ENCODE measurements around the gene SLC9A9. TPM values are rescaled to one million over a fixed set of nuclear protein-coding genes. Genes with fewer than 3 reads are reported as not detected.

The SLC9A9 gene
- total RNA-seq, 1 donor from 2014 or later = 11.4 TPM

- no peak for DNase-seq
- no peak overlapping the region for H3K4me3 Mint-ChIP-seq (ENCODE audit: unreplicated experiment)
- no peak overlapping the region for H3K27ac Mint-ChIP-seq (ENCODE audit: unreplicated experiment)
- no peaks in the 10 kb centered on the region for H3K9me3 Mint-ChIP-seq (ENCODE audit: unreplicated experiment)
- H3K27me3 Mint-ChIP-seq (ENCODE audit: unreplicated experiment) = no peaks in the 10 kb centered on the region
- H3K36me3 Mint-ChIP-seq (ENCODE audit: unreplicated experiment) = no peaks in the 10 kb centered on the region
- H3K4me1 Mint-ChIP-seq (ENCODE audit: low read depth, unreplicated experiment) = peaks cover 22% of the 10 kb centered on the region
- no peak for TF ChIP-seq CTCF (IDR thresholded peaks at IDR 0.05; ENCODE audit: partially characterized antibody, unreplicated experiment)
These were observed 28.4 kb downstream of the SLC9A9 start for GRCh38 chr3:143819890-143820289.

- Mint-ChIP-seq H3K27me3 (ENCODE audit: unreplicated experiment) (no peaks in the 10 kb centered on the region), H3K36me3 (ENCODE audit: unreplicated experiment) (peaks cover 5% of the 10 kb centered on the region), H3K4me1 (ENCODE audit: low read depth, unreplicated experiment) (peaks cover 18% of the 10 kb centered on the region), H3K27ac (ENCODE audit: unreplicated experiment) (no peak overlapping the region), H3K9me3 (ENCODE audit: unreplicated experiment) (no peaks in the 10 kb centered on the region), H3K4me3 (ENCODE audit: unreplicated experiment) (no peak overlapping the region)
- no peak for TF ChIP-seq CTCF (IDR thresholded peaks at IDR 0.05; ENCODE audit: partially characterized antibody, unreplicated experiment)
- DNase-seq = no peak
These were observed 33.8 kb downstream of the SLC9A9 start for GRCh38 chr3:143814443-143814889.

- no peaks in the 10 kb centered on the region for H3K9me3 Mint-ChIP-seq (ENCODE audit: unreplicated experiment)
- H3K4me1 Mint-ChIP-seq (ENCODE audit: low read depth, unreplicated experiment) = peaks cover 20% of the 10 kb centered on the region
- no peaks in the 10 kb centered on the region for H3K27me3 Mint-ChIP-seq (ENCODE audit: unreplicated experiment)
- H3K4me3 Mint-ChIP-seq (ENCODE audit: unreplicated experiment) = no peak overlapping the region
- H3K36me3 Mint-ChIP-seq (ENCODE audit: unreplicated experiment) = peaks cover 5% of the 10 kb centered on the region
- TF ChIP-seq CTCF (IDR thresholded peaks at IDR 0.05; ENCODE audit: partially characterized antibody, unreplicated experiment) = no peak
- no peak for DNase-seq
- no peak overlapping the region for H3K27ac Mint-ChIP-seq (ENCODE audit: unreplicated experiment)
These were observed 35.8 kb downstream of the SLC9A9 start for GRCh38 chr3:143812481-143812880.

GRCh38 chr3:143811602-143812001, 36.7 kb downstream of the SLC9A9 start:
- Mint-ChIP-seq H3K4me1 (ENCODE audit: low read depth, unreplicated experiment) (peaks cover 20% of the 10 kb centered on the region), H3K9me3 (ENCODE audit: unreplicated experiment) (no peaks in the 10 kb centered on the region), H3K4me3 (ENCODE audit: unreplicated experiment) (no peak overlapping the region), H3K36me3 (ENCODE audit: unreplicated experiment) (peaks cover 5% of the 10 kb centered on the region), H3K27me3 (ENCODE audit: unreplicated experiment) (no peaks in the 10 kb centered on the region), H3K27ac (ENCODE audit: unreplicated experiment) (no peak overlapping the region)
- no peak for TF ChIP-seq CTCF (IDR thresholded peaks at IDR 0.05; ENCODE audit: partially characterized antibody, unreplicated experiment)
- DNase-seq = no peak

GRCh38 chr3:143810953-143811265, 37.4 kb downstream of the SLC9A9 start:
- peaks cover 20% of the 10 kb centered on the region for H3K4me1 Mint-ChIP-seq (ENCODE audit: low read depth, unreplicated experiment)
- no peaks in the 10 kb centered on the region for H3K9me3 Mint-ChIP-seq (ENCODE audit: unreplicated experiment)
- no peaks in the 10 kb centered on the region for H3K27me3 Mint-ChIP-seq (ENCODE audit: unreplicated experiment)
- no peak for DNase-seq
- no peak for TF ChIP-seq CTCF (IDR thresholded peaks at IDR 0.05; ENCODE audit: partially characterized antibody, unreplicated experiment)
- no peak overlapping the region for H3K27ac Mint-ChIP-seq (ENCODE audit: unreplicated experiment)
- no peak overlapping the region for H3K4me3 Mint-ChIP-seq (ENCODE audit: unreplicated experiment)
- peaks cover 5% of the 10 kb centered on the region for H3K36me3 Mint-ChIP-seq (ENCODE audit: unreplicated experiment)

Measured in glutamatergic neuron (in vitro differentiated cells).